ENCODE data around the gene ISCA2.

The ISCA2 gene, protein sequence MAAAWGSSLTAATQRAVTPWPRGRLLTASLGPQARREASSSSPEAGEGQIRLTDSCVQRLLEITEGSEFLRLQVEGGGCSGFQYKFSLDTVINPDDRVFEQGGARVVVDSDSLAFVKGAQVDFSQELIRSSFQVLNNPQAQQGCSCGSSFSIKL

DNA sequence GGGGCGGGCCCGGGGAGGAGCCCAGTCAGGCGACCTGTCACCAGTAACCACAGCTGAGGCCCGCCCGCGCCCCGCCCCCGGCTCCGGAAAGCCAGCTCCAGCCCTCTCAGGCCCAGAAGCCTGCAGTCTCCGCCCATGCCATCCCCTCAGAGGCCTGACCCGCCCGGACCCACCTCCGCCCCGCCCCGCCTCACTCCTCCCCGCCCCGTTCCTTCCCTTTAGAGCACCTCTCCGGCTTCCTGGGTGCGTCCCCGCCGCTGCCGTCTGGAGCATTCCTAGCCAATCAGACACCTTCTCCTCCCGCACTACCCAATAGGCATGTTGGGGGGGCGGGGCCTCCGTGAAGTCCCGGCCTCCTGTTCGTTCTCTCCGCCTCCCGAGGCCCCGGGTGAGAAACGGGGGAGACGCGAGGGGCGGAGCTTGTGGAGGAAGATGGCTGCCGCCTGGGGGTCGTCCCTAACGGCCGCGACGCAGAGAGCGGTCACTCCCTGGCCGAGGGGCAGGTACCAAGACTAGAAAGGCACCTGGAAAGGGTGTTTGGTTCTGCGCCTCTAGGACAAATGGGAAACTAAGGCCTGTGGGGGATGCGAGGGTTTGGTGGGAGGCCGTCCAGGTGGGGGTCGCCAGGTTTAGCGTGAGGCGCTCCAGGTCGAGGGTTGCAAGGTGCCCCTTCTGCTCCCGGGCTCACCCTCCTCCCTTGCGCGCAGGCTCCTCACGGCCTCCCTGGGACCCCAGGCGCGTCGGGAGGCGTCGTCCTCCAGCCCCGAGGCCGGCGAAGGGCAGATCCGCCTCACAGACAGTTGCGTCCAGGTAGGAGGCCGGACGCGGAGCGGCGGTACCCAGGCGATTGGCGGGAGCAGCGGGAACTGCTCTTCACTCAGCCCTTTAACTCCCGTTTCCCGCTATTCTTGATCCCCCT, at the start of gene ISCA2:
ISCA2 (plus strand) TSS at position 423 of the 919 bp plus-strand sequence; CDS start at position 433, 10 bp downstream.
- peak; percentile 99 for DNase-seq (ENCODE audit: low spot score)

DNA sequence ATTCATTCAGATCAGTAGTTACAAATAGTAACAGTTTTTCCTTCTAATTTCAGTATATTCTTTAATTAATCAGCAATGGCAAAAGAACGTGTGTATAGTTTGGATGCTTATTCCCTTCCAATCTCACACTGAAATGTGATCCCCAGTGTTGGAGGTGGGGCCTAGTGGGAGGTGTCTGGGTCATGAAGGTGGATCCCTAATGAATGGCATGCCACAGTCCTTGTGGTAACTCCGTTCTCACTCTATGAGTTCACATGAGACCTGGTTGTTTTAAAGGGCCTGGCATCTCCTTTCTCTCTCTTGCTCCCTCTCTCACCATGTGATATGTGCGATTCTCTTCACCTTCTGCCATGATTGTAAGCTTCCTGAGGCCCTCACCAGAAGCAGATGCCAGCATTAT, 48.7 kb upstream of the ISCA2 start:
- no peak for DNase-seq (ENCODE audit: low spot score)

DNA sequence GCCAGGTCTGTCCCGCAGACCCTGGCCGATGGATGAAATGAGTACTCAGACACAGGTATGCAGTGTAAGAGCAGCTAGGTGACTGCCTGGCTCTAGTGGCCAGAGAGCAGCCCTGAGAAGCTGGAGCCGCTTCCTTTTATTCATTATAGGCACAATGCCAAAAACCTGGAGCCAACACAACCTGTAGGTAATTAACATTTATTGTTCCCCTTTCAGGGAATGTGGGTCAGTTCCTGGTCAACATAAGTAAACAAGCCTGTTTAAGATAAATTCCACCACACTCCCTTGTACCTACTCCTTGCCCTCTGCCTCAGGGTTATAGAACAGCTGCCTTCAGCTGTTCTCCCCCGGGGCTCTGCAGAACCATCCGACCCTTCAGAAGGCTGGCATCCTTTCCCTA, 39.2 kb upstream of the ISCA2 start:
- DNase-seq (ENCODE audit: low spot score) = peak; percentile 54

DNA sequence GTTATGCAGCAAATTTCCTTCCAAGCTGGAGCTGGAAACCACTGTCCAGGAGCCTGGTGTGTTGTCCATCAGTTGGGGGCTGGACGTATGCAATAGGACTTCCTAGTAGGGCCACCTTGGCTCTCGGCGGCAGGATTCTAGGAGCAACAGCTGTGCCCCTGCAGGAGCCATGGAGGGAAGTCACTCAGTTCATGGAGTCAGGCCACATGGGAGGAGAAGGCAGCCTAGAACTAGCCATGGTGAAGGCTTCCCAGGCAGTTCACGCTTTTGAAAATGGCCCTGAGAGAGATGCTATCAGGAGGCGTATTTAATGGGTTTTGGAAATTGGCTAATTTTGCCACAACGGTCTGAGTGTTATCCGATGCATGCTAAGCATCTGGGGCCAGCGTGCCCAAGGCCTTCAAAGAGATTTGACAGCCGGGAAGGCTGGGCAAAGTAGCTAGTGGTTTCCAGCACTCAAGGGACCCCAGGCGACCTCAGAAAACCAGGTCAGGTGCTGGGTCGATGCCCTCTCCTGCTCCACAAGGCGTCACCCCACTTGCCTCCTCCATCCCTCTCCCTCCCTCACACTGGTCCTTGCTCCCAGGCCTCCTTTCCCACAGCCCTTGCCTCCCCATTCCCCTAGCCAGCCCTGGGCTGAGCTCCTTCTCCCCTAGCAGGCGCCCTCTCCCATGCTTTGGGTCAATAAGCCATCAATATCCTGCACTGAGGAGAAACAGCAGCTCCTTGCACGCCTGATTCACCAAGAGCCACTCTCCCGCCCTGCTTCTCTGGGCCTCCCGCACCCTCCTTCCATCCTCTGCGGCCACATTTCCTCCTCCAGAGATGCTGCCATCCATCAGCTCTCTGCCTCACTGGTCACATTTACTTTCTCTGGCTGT, 36.6 kb upstream of the ISCA2 start:
- DNase-seq (ENCODE audit: low spot score) = no peak

DNA sequence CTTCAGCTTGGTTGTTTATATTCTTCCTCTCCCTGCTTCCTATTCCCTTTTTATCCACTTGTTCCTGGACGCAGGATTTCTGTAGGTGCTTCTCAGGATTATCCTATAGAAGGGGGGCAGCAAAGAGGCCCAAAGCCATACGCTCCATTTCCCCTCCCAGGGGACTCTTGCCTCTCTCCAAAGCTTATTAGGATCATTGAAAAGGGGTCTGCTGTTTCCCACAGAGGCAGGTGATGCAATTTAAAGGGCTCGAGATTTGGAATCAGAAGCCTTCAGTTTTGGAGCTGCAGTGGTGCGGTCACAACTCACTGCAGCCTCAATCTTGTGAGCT, 36.0 kb upstream of the ISCA2 start:
- no peak for DNase-seq (ENCODE audit: low spot score)

DNA sequence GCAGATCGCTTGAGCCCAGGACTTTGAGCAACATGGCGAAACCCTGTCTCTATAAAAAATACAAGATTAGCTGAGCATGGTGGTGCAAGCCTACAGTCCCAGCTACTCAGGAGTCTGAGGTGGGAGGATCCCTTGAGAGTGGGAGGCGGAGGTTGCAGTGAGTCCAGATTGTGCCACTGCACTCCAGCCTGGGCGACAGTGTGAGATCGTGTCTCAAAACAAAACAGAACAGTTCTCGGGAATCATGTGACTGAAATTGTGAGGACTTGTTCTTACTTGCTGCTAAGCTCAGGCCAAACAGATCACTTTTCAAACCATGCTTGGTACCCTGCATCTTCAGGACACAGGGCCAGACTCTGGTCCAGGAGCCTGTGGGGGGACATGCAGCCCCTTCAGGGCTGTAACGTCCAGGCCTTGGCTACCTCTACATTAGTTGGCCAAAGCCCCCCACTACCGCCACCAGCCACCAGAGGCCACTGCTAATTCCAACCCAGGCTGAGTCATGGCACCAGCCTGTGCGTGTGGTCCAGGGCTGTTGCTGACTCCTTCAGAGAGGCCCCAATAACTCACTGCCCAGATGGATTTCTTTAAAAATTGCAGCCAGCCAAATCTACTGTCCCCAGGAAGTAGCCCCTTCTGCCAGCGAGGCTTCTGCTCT, 34.1 kb upstream of the ISCA2 start:
- no peak for DNase-seq (ENCODE audit: low spot score)

DNA sequence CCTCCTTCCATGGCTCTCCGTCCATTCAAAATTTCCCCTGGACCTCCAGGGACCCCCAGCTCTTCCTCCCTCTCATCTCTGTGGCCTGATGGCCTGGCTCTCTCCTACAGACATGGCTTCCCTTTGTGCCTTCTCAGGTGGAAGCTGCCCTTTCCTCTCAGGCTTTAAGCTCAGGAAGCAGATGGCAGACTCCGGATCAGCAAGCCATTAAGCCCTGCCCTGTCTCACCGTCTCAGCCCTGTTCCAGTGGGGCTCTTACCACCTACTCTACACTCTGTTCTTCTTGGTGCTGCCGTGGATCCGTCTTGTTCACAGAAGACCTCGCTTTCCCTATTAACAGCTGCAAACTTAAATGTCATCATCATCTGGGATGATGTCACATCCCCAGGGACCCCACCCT, 33.6 kb upstream of the ISCA2 start:
- no peak for DNase-seq (ENCODE audit: low spot score)

DNA sequence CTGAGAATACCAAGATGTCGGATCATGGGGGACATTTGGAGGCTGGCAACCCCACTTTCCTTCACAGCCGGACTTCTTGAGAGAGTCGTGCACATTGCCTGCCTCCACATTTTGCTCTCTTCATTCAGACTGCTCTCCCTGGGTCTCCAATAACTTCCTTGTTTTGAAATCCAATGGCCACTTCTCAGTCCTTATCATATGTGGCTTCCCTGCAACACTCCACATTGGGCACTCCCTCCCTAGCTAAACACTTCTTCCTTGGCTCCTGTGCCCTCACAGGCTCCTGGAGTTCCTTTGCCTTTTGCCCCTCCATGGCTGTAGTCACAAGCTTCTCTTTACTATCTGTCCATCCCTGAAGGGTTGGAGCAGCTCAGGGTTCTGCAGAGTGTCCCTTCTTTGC, 30.6 kb upstream of the ISCA2 start:
- no peak for DNase-seq (ENCODE audit: low spot score)

DNA sequence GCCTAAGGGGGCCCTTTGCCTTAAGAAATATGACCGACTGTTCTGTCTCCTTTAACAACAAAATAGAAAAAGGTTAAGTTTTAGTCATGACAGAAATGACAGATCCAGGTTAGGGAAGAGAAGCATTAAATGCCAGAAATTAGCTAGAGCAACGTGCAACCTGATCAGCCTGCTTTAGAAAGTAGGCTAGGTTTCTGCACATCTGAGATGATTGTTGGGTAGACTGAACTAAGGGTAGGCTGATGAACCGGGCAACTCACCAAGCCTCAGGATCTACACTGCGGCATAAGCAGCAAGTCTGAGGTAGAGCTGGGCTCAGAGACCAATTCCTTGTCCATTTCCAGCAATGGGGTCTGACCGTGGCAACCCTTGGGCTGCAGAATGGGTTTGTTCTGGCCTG, 29.9 kb upstream of the ISCA2 start:
- DNase-seq (ENCODE audit: low spot score) = no peak

DNA sequence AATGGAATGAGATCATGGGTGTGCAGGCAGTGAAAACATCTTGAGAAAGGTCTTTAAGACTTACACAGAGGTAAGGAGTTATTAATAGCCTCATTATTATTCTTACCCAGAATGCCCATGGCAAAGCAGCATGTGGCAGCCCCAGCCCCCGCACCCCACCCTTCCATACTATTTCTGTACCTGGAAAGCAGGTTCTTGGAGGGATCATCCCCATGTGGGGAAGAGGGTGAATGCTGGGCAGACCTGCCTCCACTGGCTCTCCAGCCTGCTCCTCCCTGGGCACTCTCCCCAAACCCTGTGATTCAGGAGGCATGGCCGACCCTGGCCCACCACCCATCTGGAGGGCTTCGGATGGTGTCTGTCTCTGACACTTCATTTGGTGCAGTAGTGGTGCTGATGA, 28.8 kb upstream of the ISCA2 start:
- no peak for DNase-seq (ENCODE audit: low spot score)

DNA sequence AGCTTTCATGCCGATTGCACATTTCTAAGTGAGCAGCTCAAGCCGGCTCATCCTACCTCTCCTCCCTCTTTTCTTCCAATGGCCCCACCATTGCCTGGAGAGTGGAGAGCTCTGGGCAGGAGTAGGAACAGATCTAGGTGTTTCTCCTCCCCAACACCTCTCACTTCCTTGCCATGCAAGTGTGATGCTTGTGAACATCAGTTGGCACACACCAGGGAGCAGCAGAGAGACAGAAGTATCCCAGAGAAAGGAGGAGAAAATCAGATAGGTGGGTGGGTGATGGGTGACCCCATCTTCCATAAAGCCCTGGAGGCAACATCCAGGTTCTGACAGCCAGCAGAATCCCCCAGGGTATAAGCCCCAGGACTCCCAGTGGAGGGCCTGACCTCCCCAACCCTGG, 28.2 kb upstream of the ISCA2 start:
- no peak for DNase-seq (ENCODE audit: low spot score)

DNA sequence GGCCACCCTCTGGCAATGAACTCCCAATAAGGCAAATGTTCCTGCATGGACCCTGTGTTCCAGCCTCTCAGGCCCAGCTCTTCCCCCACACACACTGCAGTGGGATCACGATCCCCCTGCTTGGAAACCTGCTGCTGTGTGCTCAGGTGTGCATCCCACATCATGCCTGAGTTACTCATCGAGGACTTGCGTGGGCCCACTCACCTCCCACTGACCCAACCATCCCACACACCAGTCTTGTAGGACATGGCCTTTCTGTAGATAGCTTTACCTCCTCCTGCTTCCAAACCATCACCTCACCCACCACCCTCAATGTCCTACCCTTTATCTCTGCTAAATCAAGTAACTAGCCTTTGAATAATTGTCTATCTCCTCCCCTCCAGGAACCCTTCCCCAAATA, 25.1 kb upstream of the ISCA2 start:
- no peak for DNase-seq (ENCODE audit: low spot score)

DNA sequence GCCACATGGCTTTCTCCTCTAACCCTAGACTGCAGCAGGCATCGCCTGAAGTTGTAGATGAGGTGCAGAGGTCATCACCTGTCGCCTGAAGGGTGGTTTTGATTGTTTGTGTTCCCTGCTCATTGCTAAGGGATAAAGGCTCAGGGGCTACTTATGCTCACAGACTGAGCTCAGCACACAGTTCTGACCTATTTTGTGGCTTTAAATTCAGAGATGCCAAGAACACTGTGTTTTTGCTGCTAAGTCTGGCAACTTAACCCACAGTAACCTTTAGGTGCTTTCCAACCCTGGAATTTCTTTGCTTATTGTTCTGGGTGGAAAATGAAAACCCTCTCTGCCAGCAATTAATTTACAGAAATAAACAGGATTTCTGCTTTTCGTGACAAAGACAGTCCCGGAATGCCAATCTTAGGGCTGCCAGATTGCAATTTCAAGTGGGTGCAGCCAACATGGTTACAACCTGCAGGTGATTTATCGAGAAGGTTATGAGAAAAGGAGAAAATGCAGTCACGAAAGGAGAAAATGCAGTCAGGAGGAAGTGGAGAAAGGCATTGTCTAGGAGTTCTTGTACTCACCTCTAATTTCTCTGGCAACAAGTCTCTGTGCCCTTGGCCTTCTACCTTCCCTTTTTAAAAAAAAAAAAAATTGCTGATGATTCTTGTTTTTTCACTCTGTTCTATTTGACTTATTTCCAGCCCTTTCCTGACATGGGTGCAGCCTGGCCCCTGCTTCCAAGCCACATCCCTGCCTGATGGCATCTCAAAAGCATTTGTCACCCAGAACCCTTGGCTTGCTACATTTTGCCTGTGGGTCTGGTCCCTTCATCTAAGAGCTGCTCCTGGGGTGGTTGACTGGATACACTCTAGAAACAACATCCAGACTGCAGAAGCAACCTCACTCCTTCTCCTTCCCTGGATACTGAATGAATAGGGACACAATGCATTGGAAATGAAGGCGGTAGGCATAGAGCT, 23.7 kb upstream of the ISCA2 start:
- DNase-seq (ENCODE audit: low spot score) = no peak

DNA sequence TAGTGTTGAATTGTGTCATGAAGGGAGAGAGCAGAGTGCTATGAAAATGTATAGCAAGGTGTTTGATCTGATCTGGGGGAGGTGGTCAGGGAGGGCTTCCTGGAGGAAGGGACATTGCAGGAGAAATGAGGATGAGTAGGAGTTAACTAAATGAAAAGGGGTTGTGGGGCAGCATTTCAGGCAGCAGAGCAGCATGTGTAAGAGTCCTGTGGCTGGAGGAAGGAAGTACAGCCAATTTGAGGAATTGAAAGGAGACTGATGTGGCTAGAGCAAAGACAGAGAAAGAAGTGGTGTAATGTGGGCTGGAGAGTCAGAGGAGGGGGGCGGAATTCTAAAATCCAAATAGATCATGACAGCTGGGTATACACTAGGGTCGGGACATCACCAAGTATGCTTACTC, 21.0 kb upstream of the ISCA2 start:
- no peak for DNase-seq (ENCODE audit: low spot score)

DNA sequence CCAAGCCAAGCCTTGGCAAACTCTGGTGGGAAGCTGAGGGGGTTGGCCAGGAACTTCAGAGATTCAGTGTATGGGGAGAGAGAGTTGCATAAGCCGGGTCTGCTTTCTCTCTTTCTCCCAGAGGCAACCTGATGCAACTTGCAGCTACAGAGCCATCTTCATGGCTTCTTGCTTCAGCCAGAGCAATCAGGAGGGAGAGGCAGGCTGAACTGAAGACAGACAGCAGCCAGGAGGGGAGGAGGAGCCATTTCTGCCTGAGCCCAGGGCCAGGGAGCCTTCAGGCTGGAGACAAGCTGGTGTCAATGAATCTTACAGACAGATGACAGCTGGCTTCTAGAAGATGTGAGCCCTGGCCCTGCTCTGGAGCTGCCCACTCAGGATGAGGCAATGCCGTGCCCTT, 19.2 kb upstream of the ISCA2 start:
- DNase-seq (ENCODE audit: low spot score) = no peak

DNA sequence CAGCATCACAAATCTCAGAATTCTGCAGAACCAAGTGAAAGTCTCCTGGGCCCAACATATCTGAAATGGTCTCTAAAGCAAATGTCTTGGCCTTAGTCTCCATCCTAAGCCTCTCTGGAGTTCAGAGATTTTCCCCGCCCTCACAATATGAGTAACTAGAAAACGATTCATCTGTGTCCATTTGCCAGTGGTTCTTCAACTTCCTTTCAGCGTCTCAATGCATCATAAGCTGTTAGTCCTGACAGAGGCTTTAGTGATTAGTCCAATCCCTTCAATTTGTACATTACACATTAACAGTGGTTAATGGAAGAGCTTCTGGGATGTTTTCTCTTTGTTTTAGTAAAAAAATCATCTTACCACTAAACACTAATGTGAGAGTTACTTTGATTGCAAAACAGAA, 17.9 kb upstream of the ISCA2 start:
- no peak for DNase-seq (ENCODE audit: low spot score)

DNA sequence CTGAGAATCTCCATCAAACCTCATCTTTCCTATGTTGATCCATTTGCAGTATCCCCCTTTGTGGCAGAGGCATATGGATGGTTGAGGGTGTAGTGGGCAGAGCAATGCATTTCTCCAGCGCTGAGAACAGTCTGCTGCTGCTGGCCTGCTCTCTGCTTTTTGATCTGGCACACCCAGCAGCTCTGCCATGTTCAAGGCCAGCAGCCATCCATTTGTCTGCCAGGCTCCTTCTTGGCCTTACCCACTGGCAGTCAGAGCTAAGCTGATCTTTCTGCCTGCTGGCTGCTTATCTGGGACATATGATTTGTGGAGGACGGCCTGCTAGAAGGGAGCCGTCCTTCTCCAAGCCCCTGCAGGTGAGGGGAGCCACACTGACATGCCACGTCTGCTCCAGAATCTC, 17.5 kb upstream of the ISCA2 start:
- DNase-seq (ENCODE audit: low spot score) = no peak

DNA sequence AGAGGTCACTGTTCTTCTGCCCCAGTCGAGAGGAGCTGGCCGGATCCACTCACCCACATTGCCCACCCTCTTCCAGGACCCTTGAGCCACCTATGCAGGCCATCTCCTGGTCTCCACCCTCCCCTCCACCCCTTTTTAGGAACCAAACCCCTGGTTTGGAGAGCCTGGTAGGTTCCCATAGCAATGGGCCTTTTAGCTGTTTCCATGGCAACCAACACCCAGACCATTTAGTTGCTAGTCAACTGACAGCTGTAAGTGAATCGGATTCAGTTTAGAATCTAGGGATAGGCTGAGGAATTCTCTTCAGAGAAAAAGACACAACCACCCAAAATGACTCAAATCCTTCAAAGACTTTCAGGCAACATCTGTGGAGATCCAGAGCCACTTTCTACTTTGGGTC, 17.0 kb upstream of the ISCA2 start:
- DNase-seq (ENCODE audit: low spot score) = no peak

DNA sequence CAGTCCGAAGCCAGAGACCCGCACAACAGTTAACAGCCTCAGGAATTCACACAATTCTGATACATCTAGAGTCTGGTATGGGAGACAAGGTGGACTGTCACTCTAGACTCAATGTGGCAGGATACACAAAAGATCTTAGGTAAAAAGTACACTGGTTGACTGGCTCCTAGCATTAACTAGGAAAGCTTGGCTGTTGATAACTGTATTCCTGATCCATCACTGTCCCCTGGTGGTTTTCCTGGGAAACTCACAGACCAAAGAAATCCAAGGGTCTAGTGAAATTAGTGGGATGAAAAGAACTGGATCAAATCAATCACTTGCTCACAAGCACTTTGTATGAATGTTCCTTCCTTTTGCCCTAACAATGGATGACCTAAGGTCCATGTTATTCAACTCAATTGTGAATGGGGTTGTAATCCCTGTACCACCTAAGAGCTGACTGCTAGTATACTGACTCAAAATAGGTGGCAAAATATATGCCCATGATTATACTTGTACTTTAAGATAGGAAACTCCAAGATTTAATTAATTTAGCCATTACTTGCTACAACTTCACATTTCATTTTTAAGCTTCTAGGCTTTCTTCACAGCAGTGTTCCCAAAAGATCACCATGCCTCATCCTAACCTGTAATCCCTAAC, 14.4 kb upstream of the ISCA2 start:
- peak; percentile 9 for DNase-seq (ENCODE audit: low spot score)

DNA sequence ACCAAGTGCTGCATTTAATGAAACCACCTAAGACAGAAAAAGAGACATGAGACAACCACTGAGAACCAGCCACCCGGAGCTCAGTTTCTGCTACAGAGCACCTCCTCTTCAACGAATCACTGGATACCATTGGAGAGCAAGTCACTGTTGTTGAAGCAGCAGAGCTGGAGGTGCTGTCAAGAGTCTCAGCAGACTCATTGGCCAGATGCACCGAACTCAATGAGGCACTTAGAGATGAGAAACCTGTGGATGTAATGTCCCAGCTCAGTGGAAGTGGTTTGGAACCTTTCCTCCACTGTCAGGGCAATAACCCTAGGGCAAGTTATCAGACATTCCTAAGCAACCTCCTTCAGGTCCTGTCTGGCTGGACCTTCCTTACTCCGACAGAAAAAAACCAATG, 13.5 kb upstream of the ISCA2 start:
- DNase-seq (ENCODE audit: low spot score) = no peak

DNA sequence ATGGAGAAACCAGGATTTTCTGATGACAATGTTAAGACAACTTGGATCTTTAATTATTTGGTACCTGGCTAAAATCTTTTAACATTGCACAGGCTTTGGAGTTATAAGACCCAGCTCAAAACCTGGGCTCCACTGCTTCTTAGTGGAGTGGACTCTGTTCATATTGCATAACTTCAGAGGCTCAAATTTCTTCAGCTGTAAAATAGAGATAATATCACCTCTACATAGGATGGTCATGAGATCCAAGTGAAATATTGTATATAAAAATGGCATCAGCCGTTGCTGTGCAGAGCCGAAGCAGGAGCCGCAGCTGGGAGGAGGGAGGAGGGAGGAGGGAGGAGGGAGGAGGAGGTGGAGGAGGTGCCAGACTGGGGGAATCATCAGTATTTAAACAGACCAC, 11.0 kb upstream of the ISCA2 start:
- no peak for DNase-seq (ENCODE audit: low spot score)
